Measurements from ENCODE around the gene ZC3H12C.

DNA sequence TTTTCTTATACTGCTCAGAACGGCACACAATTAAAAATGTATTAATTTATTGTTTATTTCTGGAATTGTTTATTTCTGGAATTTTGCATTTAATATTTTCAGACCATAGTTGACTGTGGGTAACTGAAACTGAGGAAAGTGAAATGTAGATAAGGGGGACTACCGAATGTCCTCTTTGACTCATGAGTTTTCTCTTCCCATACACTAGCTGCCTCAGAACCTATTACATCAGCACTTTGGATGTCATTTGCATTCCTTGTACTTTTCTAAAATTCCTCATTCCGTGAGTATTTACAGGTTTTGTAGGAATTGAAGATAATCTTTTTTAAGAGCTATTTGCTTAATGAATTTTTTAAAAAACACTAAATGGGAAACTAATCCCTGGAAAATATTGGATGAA is 29.8 kb downstream of the ZC3H12C start:
- TF ChIP-seq BHLHE40 (IDR thresholded peaks at IDR 0.05; ENCODE audit: low read depth, low read length) = no peak
- TF ChIP-seq MAFK (IDR thresholded peaks at IDR 0.05; ENCODE audit: low read depth, low read length) = peak; percentile 54
- TF ChIP-seq, protein P1, sequence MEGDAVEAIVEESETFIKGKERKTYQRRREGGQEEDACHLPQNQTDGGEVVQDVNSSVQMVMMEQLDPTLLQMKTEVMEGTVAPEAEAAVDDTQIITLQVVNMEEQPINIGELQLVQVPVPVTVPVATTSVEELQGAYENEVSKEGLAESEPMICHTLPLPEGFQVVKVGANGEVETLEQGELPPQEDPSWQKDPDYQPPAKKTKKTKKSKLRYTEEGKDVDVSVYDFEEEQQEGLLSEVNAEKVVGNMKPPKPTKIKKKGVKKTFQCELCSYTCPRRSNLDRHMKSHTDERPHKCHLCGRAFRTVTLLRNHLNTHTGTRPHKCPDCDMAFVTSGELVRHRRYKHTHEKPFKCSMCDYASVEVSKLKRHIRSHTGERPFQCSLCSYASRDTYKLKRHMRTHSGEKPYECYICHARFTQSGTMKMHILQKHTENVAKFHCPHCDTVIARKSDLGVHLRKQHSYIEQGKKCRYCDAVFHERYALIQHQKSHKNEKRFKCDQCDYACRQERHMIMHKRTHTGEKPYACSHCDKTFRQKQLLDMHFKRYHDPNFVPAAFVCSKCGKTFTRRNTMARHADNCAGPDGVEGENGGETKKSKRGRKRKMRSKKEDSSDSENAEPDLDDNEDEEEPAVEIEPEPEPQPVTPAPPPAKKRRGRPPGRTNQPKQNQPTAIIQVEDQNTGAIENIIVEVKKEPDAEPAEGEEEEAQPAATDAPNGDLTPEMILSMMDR (conservative IDR thresholded peaks at IDR 0.05; ENCODE audit: low read depth, low read length) = no peak
- no peak for TF ChIP-seq FOS (IDR thresholded peaks at IDR 0.05; ENCODE audit: low read depth, low read length)
- no peak for TF ChIP-seq POLR2A (IDR thresholded peaks at IDR 0.05; ENCODE audit: low read depth, low read length)

All from IMR-90 (cell line).